HG03066 (cell line): ENCODE measurements around the gene YWHAG.
"Not testable (repeated sequence)": the region's sequence is repeated elsewhere in the genome, so short reads cannot be mapped to it uniquely, and the experiment has no call there.

Source experiments
- ATAC-seq: cut with Tn5 transposase; IDR thresholded peaks from one replicate; pipeline ENCODE4 v1.9.1; 2021; ENCODE audit warnings: low read depth; ENCODE audit not compliant: unreplicated experiment

YWHAG gene

GRCh38 chr7:76326646-76327233 is 32.1 kb downstream of the YWHAG start:
- no peak for ATAC-seq

GRCh38 chr7:76325811-76326210 is 33.0 kb downstream of the YWHAG start:
- ATAC-seq: no peak

- ATAC-seq: no peak
Observed at GRCh38 chr7:76325092-76325491, 33.7 kb downstream of the YWHAG start.

GRCh38 chr7:76318488-76319353 is 40.1 kb downstream of the YWHAG start:
- peak; percentile 48 for ATAC-seq

- peak; percentile 85 for ATAC-seq
Observed at GRCh38 chr7:76317782-76318487, 40.9 kb downstream of the YWHAG start.

GRCh38 chr7:76316984-76317781 is 41.6 kb downstream of the YWHAG start:
- no peak for ATAC-seq

GRCh38 chr7:76315364-76315763 is 43.4 kb downstream of the YWHAG start:
- ATAC-seq: no peak

GRCh38 chr7:76314740-76315139 is 44.1 kb downstream of the YWHAG start:
- ATAC-seq: not testable (repeated sequence)

GRCh38 chr7:76314042-76314721 is 44.6 kb downstream of the YWHAG start:
- no peak for ATAC-seq

- not testable (repeated sequence) for ATAC-seq
Observed at GRCh38 chr7:76311838-76312237, 47.0 kb downstream of the YWHAG start.

GRCh38 chr7:76310102-76310957 is 48.5 kb downstream of the YWHAG start:
- ATAC-seq: no peak

- ATAC-seq: not testable (repeated sequence)
Observed at GRCh38 chr7:76309341-76310101, 49.3 kb downstream of the YWHAG start.

GRCh38 chr7:76308874-76309273 is 49.9 kb downstream of the YWHAG start:
- ATAC-seq: not testable (repeated sequence)

- no peak for ATAC-seq
Observed at GRCh38 chr7:76304888-76305375, 53.9 kb downstream of the YWHAG start.

- no peak for ATAC-seq
Observed at GRCh38 chr7:76303202-76304147, 55.3 kb downstream of the YWHAG start.

- peak; percentile 63 for ATAC-seq
Observed at GRCh38 chr7:76302347-76303201, 56.2 kb downstream of the YWHAG start, which contains the start of gene HSPB1. Gene HSPB1 (plus strand): TSS chr7:76302673. CDS start chr7:76302713, 40 bp downstream.
